ENCODE data around the gene SDK2.

DNA sequence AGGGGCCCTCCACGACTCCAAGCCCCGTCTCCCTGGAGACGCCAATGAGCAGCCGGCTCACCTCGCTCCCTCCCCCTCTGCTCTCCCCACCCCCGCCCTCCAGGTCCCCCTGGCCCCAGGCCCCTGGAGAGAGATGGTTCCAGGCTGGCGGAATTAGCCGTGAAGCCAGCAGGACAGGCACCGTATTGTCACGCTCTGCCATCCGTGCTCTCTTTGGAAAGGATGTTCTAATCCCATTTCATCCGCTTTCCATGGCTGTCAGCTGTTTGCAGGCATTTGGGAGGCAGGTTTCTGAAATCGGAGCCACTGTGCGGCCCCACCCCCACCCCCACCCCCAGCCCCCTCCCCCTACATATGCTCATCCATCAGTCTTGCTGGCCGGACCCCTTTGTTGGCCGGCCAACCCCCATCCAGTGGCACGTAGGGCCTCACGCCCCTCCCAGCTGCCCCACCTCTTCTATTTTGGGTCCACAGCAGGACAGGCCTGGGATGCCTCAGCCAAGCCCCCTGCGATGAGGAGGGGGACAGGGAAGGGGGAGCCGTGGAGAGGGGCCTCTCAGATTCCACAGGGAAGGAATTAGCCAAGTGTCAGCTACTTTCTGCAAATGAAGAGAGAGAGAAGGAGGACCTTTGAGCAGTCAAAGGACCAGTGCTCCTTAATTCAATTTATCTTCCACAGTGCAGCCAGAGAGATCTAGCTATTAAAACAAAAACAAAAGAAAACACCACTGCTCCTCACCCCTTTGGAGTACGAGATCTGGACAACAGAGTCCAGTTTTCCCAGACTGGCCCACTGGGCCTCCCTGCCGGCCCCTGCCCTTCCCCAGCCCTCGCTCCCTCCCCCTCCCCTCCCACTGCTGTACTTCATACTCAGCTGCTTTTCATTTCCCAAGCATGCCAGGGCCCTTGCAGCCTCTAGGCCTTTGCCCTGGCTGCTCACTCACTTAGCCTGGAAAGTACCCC is 30.7 kb downstream of the SDK2 start:
- TF ChIP-seq, protein P1, sequence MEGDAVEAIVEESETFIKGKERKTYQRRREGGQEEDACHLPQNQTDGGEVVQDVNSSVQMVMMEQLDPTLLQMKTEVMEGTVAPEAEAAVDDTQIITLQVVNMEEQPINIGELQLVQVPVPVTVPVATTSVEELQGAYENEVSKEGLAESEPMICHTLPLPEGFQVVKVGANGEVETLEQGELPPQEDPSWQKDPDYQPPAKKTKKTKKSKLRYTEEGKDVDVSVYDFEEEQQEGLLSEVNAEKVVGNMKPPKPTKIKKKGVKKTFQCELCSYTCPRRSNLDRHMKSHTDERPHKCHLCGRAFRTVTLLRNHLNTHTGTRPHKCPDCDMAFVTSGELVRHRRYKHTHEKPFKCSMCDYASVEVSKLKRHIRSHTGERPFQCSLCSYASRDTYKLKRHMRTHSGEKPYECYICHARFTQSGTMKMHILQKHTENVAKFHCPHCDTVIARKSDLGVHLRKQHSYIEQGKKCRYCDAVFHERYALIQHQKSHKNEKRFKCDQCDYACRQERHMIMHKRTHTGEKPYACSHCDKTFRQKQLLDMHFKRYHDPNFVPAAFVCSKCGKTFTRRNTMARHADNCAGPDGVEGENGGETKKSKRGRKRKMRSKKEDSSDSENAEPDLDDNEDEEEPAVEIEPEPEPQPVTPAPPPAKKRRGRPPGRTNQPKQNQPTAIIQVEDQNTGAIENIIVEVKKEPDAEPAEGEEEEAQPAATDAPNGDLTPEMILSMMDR (conservative IDR thresholded peaks at IDR 0.05; ENCODE audit: low read depth, low read length), result no peak
- TF ChIP-seq EZH2 (IDR thresholded peaks at IDR 0.05; ENCODE audit: borderline replicate concordance, low read depth, low read length, poor library complexity, severe bottlenecking), result no peak
